Measurements from ENCODE around the gene SPN. TPM values are rescaled to one million over a fixed set of nuclear protein-coding genes. Genes with fewer than 3 reads are reported as not detected.

Gene SPN
- not detected in 5 replicates for total RNA-seq (2022; extraction: Qiagen RNA extraction)

GRCh38 chr16:29663016-29663806 is at the start of gene SPN:
TSS of gene SPN (plus strand) at chr16:29663247. CDS start at chr16:29663729, 482 bp downstream.

GRCh38 chr16:29678691-29679267 is 15.7 kb downstream of the SPN start, which contains the start of gene QPRT:
TSS of gene QPRT (plus strand) at chr16:29679180. CDS start at chr16:29679198, 18 bp downstream.

Other genes starting within 250 kb of the SPN start
- 17.3 to 31.8 TPM (median 26.6 TPM) in 5 replicates for gene BOLA2, start 208.9 kb upstream of the SPN start, total RNA-seq (2022; extraction: Qiagen RNA extraction)
- 76.6 to 97.1 TPM (median 81.8 TPM) in 5 replicates for gene SLX1B, start 208.7 kb upstream of the SPN start, total RNA-seq (2022; extraction: Qiagen RNA extraction)
- gene SULT1A4, start 203.3 kb upstream of the SPN start, total RNA-seq (2022; extraction: Qiagen RNA extraction) = 29.2 to 35.9 TPM (median 30.8 TPM) in 5 replicates
- 22.7 to 41.0 TPM (median 25.4 TPM) in 5 replicates for gene NPIPB12, start 156.8 kb upstream of the SPN start, total RNA-seq (2022; extraction: Qiagen RNA extraction)
- 0.57 to 1.5 TPM (median 1.2 TPM) in 5 replicates for gene QPRT, start 15.9 kb downstream of the SPN start, total RNA-seq (2022; extraction: Qiagen RNA extraction)
- not detected in 5 replicates for gene C16orf54, start 82.7 kb downstream of the SPN start, total RNA-seq (2022; extraction: Qiagen RNA extraction)
- gene ZG16, start 115.0 kb downstream of the SPN start, total RNA-seq (2022; extraction: Qiagen RNA extraction) = not detected in 5 replicates
- gene KIF22, start 127.5 kb downstream of the SPN start, total RNA-seq (2022; extraction: Qiagen RNA extraction) = 76.8 to 99.2 TPM (median 89.0 TPM) in 5 replicates
- gene MAZ, start 143.3 kb downstream of the SPN start, total RNA-seq (2022; extraction: Qiagen RNA extraction) = 155 to 174 TPM (median 166 TPM) in 5 replicates
- gene PRRT2, start 148.9 kb downstream of the SPN start, total RNA-seq (2022; extraction: Qiagen RNA extraction) = 0.16 to 0.39 TPM (median 0.24 TPM) in 5 replicates
- gene PAGR1, start 152.9 kb downstream of the SPN start, total RNA-seq (2022; extraction: Qiagen RNA extraction) = 34.6 to 45.7 TPM (median 43.0 TPM) in 5 replicates
- gene MVP, start 157.2 kb downstream of the SPN start, total RNA-seq (2022; extraction: Qiagen RNA extraction) = 120 to 142 TPM (median 134 TPM) in 5 replicates
- gene CDIPT, start 200.0 kb downstream of the SPN start, total RNA-seq (2022; extraction: Qiagen RNA extraction) = 59.3 to 94.0 TPM (median 90.3 TPM) in 5 replicates
- gene SEZ6L2, start 236.3 kb downstream of the SPN start, total RNA-seq (2022; extraction: Qiagen RNA extraction) = 15.1 to 22.3 TPM (median 19.9 TPM) in 5 replicates
- gene ASPHD1, start 237.2 kb downstream of the SPN start, total RNA-seq (2022; extraction: Qiagen RNA extraction) = 15.1 to 26.3 TPM (median 23.9 TPM) in 5 replicates